ENCODE data around the gene TMEM185A.
"Not testable (repeated sequence)": the region's sequence is repeated elsewhere in the genome, so short reads cannot be mapped to it uniquely, and the experiment has no call there.

TMEM185A gene

GRCh38 chrX:149631234-149632165, at the start of gene TMEM185A:
TMEM185A (minus strand) TSS chrX:149631792; CDS start chrX:149631580, 212 bp downstream.
- peak within 1 kb of the TSS; percentile 56 to 57 for H3K9ac ChIP-seq (ENCODE audit: low read depth in 1 of 2, low read length in 2 of 2)
- no peaks in the 10 kb centered on the region for H3K27me3 ChIP-seq (ENCODE audit: control insufficient read depth in 1 of 2, insufficient read depth in 2 of 2, low read length in 2 of 2)
- no peak within 1 kb of the TSS for H3K27ac ChIP-seq (ENCODE audit: low read depth, low read length)
- no peaks in the 10 kb centered on the region for H3K9me3 ChIP-seq (ENCODE audit: control insufficient read depth in 1 of 2, low read length in 2 of 2)
- peaks cover 13 to 16% of the 10 kb centered on the region in 2 donors for H3K4me1 ChIP-seq (ENCODE audit: control insufficient read depth in 1 of 2, insufficient read depth in 2 of 2, low read length in 2 of 2)
- H3K4me3 ChIP-seq (ENCODE audit: low read depth in 1 of 2, low read length in 2 of 2) = peak within 1 kb of the TSS; percentile 79 to 80
- no peaks in the 10 kb centered on the region for H3K36me3 ChIP-seq (ENCODE audit: control insufficient read depth in 1 of 2, insufficient read depth in 2 of 2, low read length in 2 of 2)

- Histone ChIP-seq H3K27me3 (ENCODE audit: control insufficient read depth in 1 of 2, insufficient read depth in 2 of 2, low read length in 2 of 2) (no peaks in the 10 kb centered on the region), H3K4me1 (ENCODE audit: control insufficient read depth in 1 of 2, insufficient read depth in 2 of 2, low read length in 2 of 2) (no peaks in the 10 kb centered on the region), H3K9me3 (ENCODE audit: control insufficient read depth in 1 of 2, low read length in 2 of 2) (no peaks in the 10 kb centered on the region), H3K9ac (ENCODE audit: low read depth in 1 of 2, low read length in 2 of 2) (no peak overlapping the region), H3K36me3 (ENCODE audit: control insufficient read depth in 1 of 2, insufficient read depth in 2 of 2, low read length in 2 of 2) (no peaks in the 10 kb centered on the region), H3K27ac (ENCODE audit: low read depth, low read length) (no peak overlapping the region), H3K4me3 (ENCODE audit: low read depth in 1 of 2, low read length in 2 of 2) (no peak overlapping the region)
Observed at GRCh38 chrX:149681182-149681581, 49.6 kb upstream of the TMEM185A start.

- H3K9me3 ChIP-seq (ENCODE audit: control insufficient read depth in 1 of 2, low read length in 2 of 2); H3K27ac ChIP-seq (ENCODE audit: low read depth, low read length); H3K9ac ChIP-seq (ENCODE audit: low read depth in 1 of 2, low read length in 2 of 2); H3K27me3 ChIP-seq (ENCODE audit: control insufficient read depth in 1 of 2, insufficient read depth in 2 of 2, low read length in 2 of 2); H3K4me1 ChIP-seq (ENCODE audit: control insufficient read depth in 1 of 2, insufficient read depth in 2 of 2, low read length in 2 of 2); H3K36me3 ChIP-seq (ENCODE audit: control insufficient read depth in 1 of 2, insufficient read depth in 2 of 2, low read length in 2 of 2); H3K4me3 ChIP-seq (ENCODE audit: low read depth in 1 of 2, low read length in 2 of 2): not testable (repeated sequence)
Observed at GRCh38 chrX:149679164-149679678, 47.6 kb upstream of the TMEM185A start.

- not testable (repeated sequence) for H3K4me3 ChIP-seq (ENCODE audit: low read depth in 1 of 2, low read length in 2 of 2); H3K27ac ChIP-seq (ENCODE audit: low read depth, low read length); H3K4me1 ChIP-seq (ENCODE audit: control insufficient read depth in 1 of 2, insufficient read depth in 2 of 2, low read length in 2 of 2); H3K9ac ChIP-seq (ENCODE audit: low read depth in 1 of 2, low read length in 2 of 2); H3K9me3 ChIP-seq (ENCODE audit: control insufficient read depth in 1 of 2, low read length in 2 of 2); H3K36me3 ChIP-seq (ENCODE audit: control insufficient read depth in 1 of 2, insufficient read depth in 2 of 2, low read length in 2 of 2); H3K27me3 ChIP-seq (ENCODE audit: control insufficient read depth in 1 of 2, insufficient read depth in 2 of 2, low read length in 2 of 2)
Observed at GRCh38 chrX:149675554-149675953, 44.0 kb upstream of the TMEM185A start.

- H3K9ac ChIP-seq (ENCODE audit: low read depth in 1 of 2, low read length in 2 of 2); H3K4me1 ChIP-seq (ENCODE audit: control insufficient read depth in 1 of 2, insufficient read depth in 2 of 2, low read length in 2 of 2); H3K4me3 ChIP-seq (ENCODE audit: low read depth in 1 of 2, low read length in 2 of 2); H3K36me3 ChIP-seq (ENCODE audit: control insufficient read depth in 1 of 2, insufficient read depth in 2 of 2, low read length in 2 of 2); H3K9me3 ChIP-seq (ENCODE audit: control insufficient read depth in 1 of 2, low read length in 2 of 2); H3K27ac ChIP-seq (ENCODE audit: low read depth, low read length); H3K27me3 ChIP-seq (ENCODE audit: control insufficient read depth in 1 of 2, insufficient read depth in 2 of 2, low read length in 2 of 2): not testable (repeated sequence)
Observed at GRCh38 chrX:149675088-149675487, 43.5 kb upstream of the TMEM185A start.

GRCh38 chrX:149660613-149661012, 29.0 kb upstream of the TMEM185A start:
- not testable (repeated sequence) for H3K4me3 ChIP-seq (ENCODE audit: low read depth in 1 of 2, low read length in 2 of 2); H3K9me3 ChIP-seq (ENCODE audit: control insufficient read depth in 1 of 2, low read length in 2 of 2); H3K36me3 ChIP-seq (ENCODE audit: control insufficient read depth in 1 of 2, insufficient read depth in 2 of 2, low read length in 2 of 2); H3K9ac ChIP-seq (ENCODE audit: low read depth in 1 of 2, low read length in 2 of 2); H3K4me1 ChIP-seq (ENCODE audit: control insufficient read depth in 1 of 2, insufficient read depth in 2 of 2, low read length in 2 of 2); H3K27ac ChIP-seq (ENCODE audit: low read depth, low read length); H3K27me3 ChIP-seq (ENCODE audit: control insufficient read depth in 1 of 2, insufficient read depth in 2 of 2, low read length in 2 of 2)

- H3K27ac ChIP-seq (ENCODE audit: low read depth, low read length); H3K36me3 ChIP-seq (ENCODE audit: control insufficient read depth in 1 of 2, insufficient read depth in 2 of 2, low read length in 2 of 2); H3K4me3 ChIP-seq (ENCODE audit: low read depth in 1 of 2, low read length in 2 of 2); H3K4me1 ChIP-seq (ENCODE audit: control insufficient read depth in 1 of 2, insufficient read depth in 2 of 2, low read length in 2 of 2); H3K9ac ChIP-seq (ENCODE audit: low read depth in 1 of 2, low read length in 2 of 2); H3K9me3 ChIP-seq (ENCODE audit: control insufficient read depth in 1 of 2, low read length in 2 of 2); H3K27me3 ChIP-seq (ENCODE audit: control insufficient read depth in 1 of 2, insufficient read depth in 2 of 2, low read length in 2 of 2): not testable (repeated sequence)
Observed at GRCh38 chrX:149656260-149656884, 24.8 kb upstream of the TMEM185A start.

- no peaks in the 10 kb centered on the region for H3K4me1 ChIP-seq (ENCODE audit: control insufficient read depth in 1 of 2, insufficient read depth in 2 of 2, low read length in 2 of 2)
- H3K27me3 ChIP-seq (ENCODE audit: control insufficient read depth in 1 of 2, insufficient read depth in 2 of 2, low read length in 2 of 2) = no peaks in the 10 kb centered on the region
- H3K9ac ChIP-seq (ENCODE audit: low read depth in 1 of 2, low read length in 2 of 2) = no peak overlapping the region
- H3K27ac ChIP-seq (ENCODE audit: low read depth, low read length) = no peak overlapping the region
- H3K9me3 ChIP-seq (ENCODE audit: control insufficient read depth in 1 of 2, low read length in 2 of 2) = no peaks in the 10 kb centered on the region
- H3K36me3 ChIP-seq (ENCODE audit: control insufficient read depth in 1 of 2, insufficient read depth in 2 of 2, low read length in 2 of 2) = no peaks in the 10 kb centered on the region
- H3K4me3 ChIP-seq (ENCODE audit: low read depth in 1 of 2, low read length in 2 of 2) = no peak overlapping the region
Observed at GRCh38 chrX:149652232-149652981, 20.8 kb upstream of the TMEM185A start.

- Histone ChIP-seq H3K4me1 (ENCODE audit: control insufficient read depth in 1 of 2, insufficient read depth in 2 of 2, low read length in 2 of 2) (no peaks in the 10 kb centered on the region), H3K36me3 (ENCODE audit: control insufficient read depth in 1 of 2, insufficient read depth in 2 of 2, low read length in 2 of 2) (no peaks in the 10 kb centered on the region), H3K27ac (ENCODE audit: low read depth, low read length) (no peak overlapping the region), H3K27me3 (ENCODE audit: control insufficient read depth in 1 of 2, insufficient read depth in 2 of 2, low read length in 2 of 2) (no peaks in the 10 kb centered on the region), H3K4me3 (ENCODE audit: low read depth in 1 of 2, low read length in 2 of 2) (no peak overlapping the region), H3K9ac (ENCODE audit: low read depth in 1 of 2, low read length in 2 of 2) (no peak overlapping the region), H3K9me3 (ENCODE audit: control insufficient read depth in 1 of 2, low read length in 2 of 2) (no peaks in the 10 kb centered on the region)
Observed at GRCh38 chrX:149650162-149650561, 18.6 kb upstream of the TMEM185A start.

- no peaks in the 10 kb centered on the region for H3K27me3 ChIP-seq (ENCODE audit: control insufficient read depth in 1 of 2, insufficient read depth in 2 of 2, low read length in 2 of 2)
- H3K9me3 ChIP-seq (ENCODE audit: control insufficient read depth in 1 of 2, low read length in 2 of 2) = no peaks in the 10 kb centered on the region
- H3K36me3 ChIP-seq (ENCODE audit: control insufficient read depth in 1 of 2, insufficient read depth in 2 of 2, low read length in 2 of 2) = no peaks in the 10 kb centered on the region
- H3K4me1 ChIP-seq (ENCODE audit: control insufficient read depth in 1 of 2, insufficient read depth in 2 of 2, low read length in 2 of 2) = no peaks in the 10 kb centered on the region
- H3K27ac ChIP-seq (ENCODE audit: low read depth, low read length) = no peak overlapping the region
- H3K9ac ChIP-seq (ENCODE audit: low read depth in 1 of 2, low read length in 2 of 2) = no peak overlapping the region
- no peak overlapping the region for H3K4me3 ChIP-seq (ENCODE audit: low read depth in 1 of 2, low read length in 2 of 2)
Observed at GRCh38 chrX:149648932-149649331, 17.3 kb upstream of the TMEM185A start.
